ENCODE measurements around the gene IZUMO1. TPM values are rescaled to one million over a fixed set of nuclear protein-coding genes. Genes with fewer than 3 reads are reported as not detected.

Gene IZUMO1
- total and polyA plus RNA-seq, 2 of the 4 experiments (the other 2 are of a cell fraction), result not detected

GRCh38 chr19:48719263-48720171 is 27.2 kb downstream of the IZUMO1 start, which contains the start of gene MAMSTR:
MAMSTR (minus strand) TSS chr19:48719725; CDS start chr19:48719031, 694 bp downstream.
- Histone ChIP-seq H2BK120ac (ENCODE audit: low read depth, low read length) (0 out of 2 replicates have a peak within 1 kb of the TSS, but pooled peaks have one; percentile 34), H2BK20ac (ENCODE audit: low read depth, low read length) (no peak within 1 kb of the TSS), H2BK5ac (ENCODE audit: low read depth, low read length, poor library complexity, severe bottlenecking) (peak within 1 kb of the TSS; percentile 10), H3K4me3 (ENCODE audit: insufficient read depth, low read depth, low read length) (no peak within 1 kb of the TSS), H3K14ac (replicated peaks; ENCODE audit: low read depth, low read length) (peak within 1 kb of the TSS; percentile 43; the same call in 1 of the 2 replicates), H3K27ac (ENCODE audit: insufficient read depth, low read length) (no peak within 1 kb of the TSS), H3K36me3 (ENCODE audit: control insufficient read depth, insufficient read depth, low read length) (no peaks in the 10 kb centered on the region), H3K4ac (ENCODE audit: low read depth, low read length) (peak within 1 kb of the TSS; percentile 60), H3K23ac (ENCODE audit: low read depth, low read length) (no peak within 1 kb of the TSS), H2AK5ac (ENCODE audit: low read depth, low read length) (no peak within 1 kb of the TSS; the same call in 1 of the 2 replicates), H2AFZ (replicated peaks; ENCODE audit: low read length, poor library complexity) (peak within 1 kb of the TSS; percentile 97), H3K4me1 (ENCODE audit: control insufficient read depth, insufficient read depth, low read length) (peaks cover 10% of the 10 kb centered on the region), H2AK9ac (replicated peaks; ENCODE audit: low read depth, low read length, poor library complexity) (peak within 1 kb of the TSS; percentile 21), H4K20me1 (ENCODE audit: insufficient read depth, low read length) (no peaks in the 10 kb centered on the region), H3K9me3 (ENCODE audit: control insufficient read depth, insufficient read depth, low read length) (no peaks in the 10 kb centered on the region), H3K9ac (ENCODE audit: low read depth, low read length) (no peak within 1 kb of the TSS), H3K18ac (ENCODE audit: low read depth, low read length) (no peak within 1 kb of the TSS), H2BK15ac (ENCODE audit: low read depth, low read length) (no peak within 1 kb of the TSS; the same call in 2 of the 3 replicates), H3K4me2 (ENCODE audit: low read depth, low read length) (peak within 1 kb of the TSS; percentile 30), H3K9me1 (ENCODE audit: insufficient read depth, low read length) (peaks cover 8% of the 10 kb centered on the region), H3K56ac (ENCODE audit: extremely low read depth, insufficient read depth, low read length) (no peak within 1 kb of the TSS), H4K5ac (ENCODE audit: low read depth, low read length) (peak within 1 kb of the TSS; percentile 17), H3K27me3 (ENCODE audit: control insufficient read depth, insufficient read depth, low read length) (no peaks in the 10 kb centered on the region), H4K91ac (ENCODE audit: insufficient read depth, low read depth, low read length) (peak within 1 kb of the TSS; percentile 35; the same call in 1 of the 2 replicates), H4K8ac (ENCODE audit: low read depth in 2 of 2, low read length in 2 of 2) (peak within 1 kb of the TSS; percentile 44 to 95), H3K79me1 (ENCODE audit: low read depth in 1 of 2, low read length in 2 of 2) (peaks cover 4 to 19% of the 10 kb centered on the region in 2 experiments; a peak in 3 of 4 replicates)
- ATAC-seq (ENCODE audit: low read depth) (no peak), DNase-seq (no peak)
- ChIA-PET POLR2A (ENCODE audit: unreplicated experiment) (no interaction called here), CTCF (no interaction called here)
- intact Hi-C loops (cut with micrococcal nuclease), result no loop called here
- TF ChIP-seq FOS (IDR thresholded peaks at IDR 0.05; ENCODE audit: low read depth, low read length) (no peak), CHD1 (IDR thresholded peaks at IDR 0.05; ENCODE audit: low read depth, low read length) (no peak)
- in situ Hi-C loops (cut with MboI; ENCODE audit: low sequenced_read_pairs), result no loop called here
- BruUV-seq (replicated peaks), result no TSS peak
- WGBS, 2 experiments (ENCODE audit: extremely low coverage in 2 of 2, insufficient read length in 1 of 2), result 81% methylated on average over 14 of the region's 33 CpGs; no CpG with 5 or more reads in 1 of the 2 experiments
- dilution Hi-C loops (cut with HindIII; ENCODE audit: low sequenced_read_pairs, unreplicated experiment), result no loop called here
